GDM1 (cell line): ENCODE data around the gene PPP6R3.
"Not testable (repeated sequence)": the region's sequence is repeated elsewhere in the genome, so short reads cannot be mapped to it uniquely, and the experiment has no call there.

Experiments used
- DNase-seq: peaks from one replicate; lab custom pipeline; 2025; lab: John Stamatoyannopoulos, UW

The PPP6R3 gene

DNA sequence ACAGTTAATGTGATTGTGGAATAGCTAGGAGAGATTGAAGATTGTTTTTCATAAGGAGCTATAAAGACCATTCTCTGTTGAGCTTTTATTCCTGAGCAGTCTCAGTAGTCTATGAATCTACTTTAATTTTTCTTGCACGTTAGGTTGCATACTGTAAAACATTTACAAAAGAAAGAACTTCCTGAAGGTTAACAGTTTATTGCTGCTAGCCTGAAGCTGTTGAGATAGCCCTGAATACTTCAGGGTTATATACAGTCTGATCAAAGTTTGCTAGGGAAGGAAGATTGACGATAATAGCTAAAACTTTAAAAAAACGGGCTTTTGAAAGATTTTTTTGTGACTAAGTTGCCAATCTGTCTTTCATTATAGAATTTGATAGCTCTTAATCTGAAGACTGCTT lies 64.8 kb downstream of the PPP6R3 start:
- DNase-seq = no peak

DNA sequence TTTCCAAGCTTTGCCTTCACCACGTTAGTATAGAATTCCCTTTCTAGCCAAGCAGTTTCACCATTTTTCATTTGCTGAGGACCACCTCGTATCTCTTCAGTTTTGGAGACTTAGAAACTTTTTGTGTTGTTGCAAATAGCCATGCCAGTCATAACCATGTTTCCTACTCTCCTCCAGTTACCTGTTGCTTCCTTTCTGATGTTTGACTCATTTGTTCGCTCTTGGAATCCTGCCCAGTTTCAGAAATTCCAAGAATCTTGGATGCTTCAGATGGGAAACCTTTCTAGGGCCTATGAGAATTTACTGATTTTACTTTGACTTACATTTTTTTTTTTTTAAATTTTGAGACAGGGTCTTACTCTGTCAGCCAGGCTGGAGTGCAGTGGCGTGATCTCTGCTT lies 65.4 kb downstream of the PPP6R3 start:
- DNase-seq = no peak

DNA sequence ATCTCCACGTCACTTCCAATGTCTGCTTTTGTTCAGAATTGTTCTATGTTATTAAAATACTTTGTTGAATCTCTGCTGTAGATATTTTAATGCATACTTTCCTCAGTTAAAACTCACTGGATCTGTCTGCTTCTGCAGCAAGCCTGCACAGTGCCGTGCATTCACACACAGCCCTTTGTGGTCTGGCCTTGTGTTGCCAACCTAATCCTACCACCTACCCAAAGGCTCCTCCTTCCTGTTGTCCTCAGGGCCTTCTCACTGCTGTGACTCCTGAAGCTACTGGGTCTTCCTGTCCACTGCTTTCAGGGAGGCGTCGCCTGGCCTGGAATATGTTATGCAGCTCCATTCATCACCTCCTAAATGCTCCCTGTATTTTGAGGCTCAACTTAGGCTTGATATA lies 67.0 kb downstream of the PPP6R3 start:
- no peak for DNase-seq

DNA sequence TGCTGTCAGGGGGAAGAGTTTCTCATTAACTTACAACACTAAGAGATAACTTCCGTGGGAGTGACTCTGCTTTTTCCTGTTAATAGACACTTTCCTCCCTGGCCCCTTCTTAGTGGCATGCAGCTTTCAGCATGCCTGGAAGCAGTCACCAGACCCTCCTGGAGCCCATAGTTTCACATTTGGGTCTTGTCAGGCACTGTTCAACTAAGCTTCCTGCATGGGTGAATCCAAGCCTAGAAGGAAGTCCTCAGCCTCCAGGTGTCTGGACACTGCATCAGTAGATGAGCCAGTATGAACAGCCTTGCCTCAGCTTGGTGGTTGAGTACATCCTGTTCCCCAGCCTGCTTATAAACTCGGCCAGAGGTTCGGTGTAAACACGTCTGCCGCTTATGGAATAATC lies 68.1 kb downstream of the PPP6R3 start:
- peak; percentile 5 for DNase-seq

DNA sequence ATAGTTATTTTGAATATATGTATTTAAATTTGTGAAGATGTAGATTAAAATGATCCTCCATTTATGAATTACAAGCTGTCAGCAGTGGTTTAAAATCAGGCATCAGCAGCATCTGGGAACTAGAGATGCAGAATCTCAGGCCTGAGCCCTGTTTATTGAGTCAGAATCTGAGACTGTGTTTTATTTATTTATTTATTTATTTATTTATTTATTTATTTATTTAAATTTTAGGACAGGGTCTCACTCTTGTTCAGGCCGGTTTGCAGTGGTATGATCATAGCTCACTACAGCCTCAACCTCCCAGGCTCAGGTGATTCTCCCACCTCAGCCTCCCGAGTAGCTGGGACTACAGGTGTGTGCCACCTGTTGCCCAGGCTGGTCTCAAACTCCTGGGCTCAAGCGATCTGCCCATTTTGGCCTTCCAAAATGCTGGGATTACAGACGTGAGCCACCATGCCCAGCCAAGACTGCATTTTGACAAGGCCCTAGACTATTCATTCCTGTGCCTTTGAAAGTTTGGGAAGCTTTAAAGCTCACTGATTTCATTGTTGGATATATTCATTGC lies 70.7 kb downstream of the PPP6R3 start:
- DNase-seq = no peak

DNA sequence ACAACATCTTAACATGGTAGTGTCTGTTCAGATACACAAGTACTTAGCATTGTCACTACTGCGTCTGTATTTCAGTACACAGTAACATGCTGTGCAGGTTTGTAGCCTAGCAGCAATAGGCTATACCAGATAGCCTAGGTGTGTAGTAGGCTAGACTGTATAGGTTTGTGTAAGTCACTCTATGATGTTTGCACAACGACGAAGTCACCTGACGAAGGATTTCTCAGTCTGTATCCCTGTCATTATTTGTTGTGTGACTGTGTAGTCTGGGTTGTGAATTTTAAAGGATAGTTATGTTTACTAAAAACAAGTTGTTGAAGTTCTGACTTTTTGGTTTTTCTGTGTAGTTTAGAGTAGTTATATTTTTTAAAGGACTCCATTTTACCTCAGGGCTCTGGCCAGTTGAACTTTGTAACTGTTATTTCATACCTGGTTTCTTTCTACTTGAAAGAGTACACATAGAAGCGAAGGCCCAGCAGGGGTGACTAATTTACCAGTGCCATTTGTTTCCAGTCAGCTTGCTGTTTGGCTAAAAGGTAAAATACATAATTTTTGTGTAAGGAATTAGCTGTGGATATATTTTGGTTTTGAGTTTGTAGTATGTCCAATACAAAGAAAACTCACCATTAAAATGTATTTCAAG lies 72.3 kb downstream of the PPP6R3 start:
- no peak for DNase-seq

DNA sequence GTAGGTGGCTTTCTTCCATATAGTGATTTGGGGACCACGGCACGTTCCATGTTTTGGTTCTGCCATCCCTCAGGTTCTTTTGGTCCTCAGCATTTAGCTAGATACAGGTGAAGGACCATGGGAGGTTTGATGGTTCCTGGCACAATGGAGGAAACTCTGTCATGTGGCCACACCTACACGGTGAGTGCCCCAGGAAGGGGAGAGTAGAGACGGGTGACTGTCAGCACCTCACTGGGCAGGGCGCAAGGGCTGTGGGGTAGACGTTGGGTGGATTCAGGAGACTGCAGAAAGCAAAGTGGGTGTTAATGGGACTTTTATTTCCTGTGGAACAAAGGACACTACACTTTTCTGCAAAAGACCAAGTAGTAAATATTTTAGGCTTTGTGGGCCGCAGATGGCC lies 73.4 kb downstream of the PPP6R3 start:
- DNase-seq = no peak

DNA sequence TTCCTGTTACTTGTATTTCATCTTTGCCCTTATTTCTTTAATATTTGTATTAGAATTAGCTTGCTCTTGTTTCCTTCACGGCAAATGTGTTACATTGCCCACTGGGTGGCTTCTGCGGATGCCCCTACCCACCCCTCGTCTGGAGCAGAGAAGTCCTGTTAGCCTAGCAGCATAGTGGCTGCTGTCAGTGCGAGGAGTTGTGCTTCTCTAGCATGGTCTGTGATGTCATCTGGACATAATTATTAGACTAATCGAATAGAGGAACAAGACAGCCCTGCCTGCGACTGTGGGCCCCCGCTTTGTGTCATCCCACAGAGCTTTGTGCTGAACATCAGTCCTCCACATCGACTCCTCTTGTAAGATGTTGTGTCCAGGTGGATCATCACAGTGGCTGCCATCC lies 74.5 kb downstream of the PPP6R3 start:
- no peak for DNase-seq

DNA sequence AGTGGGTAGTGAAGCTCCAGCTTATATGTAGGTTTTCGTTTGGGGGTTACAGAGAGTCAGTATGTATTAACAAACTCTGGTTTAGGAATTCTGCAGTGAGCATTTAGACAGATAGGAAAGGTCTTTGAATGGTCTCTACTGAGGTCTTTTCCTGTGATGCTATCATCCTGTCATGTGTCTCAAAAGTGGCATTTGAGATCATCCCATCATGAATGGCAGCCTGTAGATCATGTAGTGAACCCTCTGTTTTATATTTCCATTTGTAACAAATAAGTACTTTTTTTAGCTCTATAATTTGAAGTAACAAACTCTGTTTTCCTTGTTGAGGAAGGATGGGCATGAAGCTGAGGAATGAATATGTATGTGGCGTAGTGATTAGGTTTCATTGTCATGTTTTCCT lies 76.2 kb downstream of the PPP6R3 start:
- DNase-seq = no peak

DNA sequence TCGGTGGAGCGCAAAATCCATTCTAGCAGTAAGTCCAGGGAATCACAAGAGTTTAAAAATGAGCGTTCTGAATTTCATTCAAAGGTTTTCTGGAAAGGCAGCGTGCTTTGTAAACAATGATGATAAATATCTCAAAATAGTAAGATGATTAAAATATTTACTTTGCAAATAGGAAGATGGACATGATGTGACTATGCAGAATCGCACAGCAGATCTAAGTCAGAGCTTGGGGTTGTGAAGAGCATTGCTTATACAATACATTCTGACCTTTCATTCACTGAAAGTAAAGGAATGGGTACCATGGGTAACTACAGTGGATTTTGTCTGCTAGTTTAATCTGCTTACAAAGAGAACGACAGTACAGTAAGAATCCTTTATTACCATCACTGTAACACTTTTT lies 77.5 kb downstream of the PPP6R3 start:
- DNase-seq = no peak

DNA sequence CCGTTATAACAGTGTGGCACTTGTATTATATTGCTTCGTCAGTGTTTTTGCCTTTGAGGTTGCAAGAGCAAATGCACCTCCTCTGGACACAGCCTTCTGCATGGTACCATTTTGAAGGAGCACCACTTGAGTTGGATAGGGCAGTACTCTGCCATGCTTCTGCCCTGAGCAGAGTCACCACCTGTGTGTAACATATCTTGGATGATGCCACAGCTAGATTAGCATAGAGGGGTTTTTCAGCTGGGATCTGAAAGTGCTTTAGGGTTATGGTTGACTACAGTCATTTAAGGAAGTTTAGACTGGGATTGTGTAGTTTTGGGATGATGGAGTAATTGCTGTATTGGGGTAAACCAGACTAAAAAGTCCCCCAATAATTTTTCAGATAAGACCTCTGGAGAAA lies 78.8 kb downstream of the PPP6R3 start:
- DNase-seq = no peak

DNA sequence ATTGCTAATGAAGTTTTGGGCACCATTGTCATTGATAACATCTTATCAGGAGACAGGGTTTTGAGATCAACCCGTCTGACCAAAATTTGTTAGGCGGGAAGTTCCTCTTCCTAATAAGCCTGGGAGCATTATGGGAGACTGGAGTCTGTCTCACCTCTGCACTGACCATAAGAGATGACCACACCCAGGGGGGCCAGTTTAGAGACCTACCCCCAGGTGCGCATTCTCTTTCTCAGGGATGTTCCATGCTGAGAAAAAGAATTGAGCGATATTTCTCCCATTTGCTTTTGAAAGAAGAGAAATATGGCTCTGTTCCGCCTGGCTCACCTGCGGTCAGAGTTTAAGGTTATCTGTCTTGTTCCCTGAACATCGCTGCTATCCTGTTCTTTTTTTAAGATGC lies 80.0 kb downstream of the PPP6R3 start:
- DNase-seq = not testable (repeated sequence)

DNA sequence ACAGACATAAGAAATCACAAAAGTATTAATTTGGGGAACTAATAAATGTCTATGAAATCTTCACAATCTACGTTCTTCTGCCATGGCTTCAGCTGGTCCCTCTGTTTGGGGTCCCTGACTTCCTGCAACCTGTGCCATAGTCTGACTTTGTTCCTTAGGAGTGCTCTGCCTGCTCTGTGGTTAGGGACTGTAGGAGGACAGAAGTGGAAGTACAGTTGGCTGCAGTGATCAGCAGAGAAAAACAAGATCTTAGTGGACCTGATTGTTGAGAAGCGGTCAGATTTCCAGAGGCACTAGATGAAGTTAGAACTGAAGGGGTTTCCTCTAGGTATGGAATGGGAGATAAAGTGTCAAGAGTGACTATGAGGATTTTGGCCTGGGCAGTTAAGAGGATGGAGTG lies 80.6 kb downstream of the PPP6R3 start:
- DNase-seq = no peak

DNA sequence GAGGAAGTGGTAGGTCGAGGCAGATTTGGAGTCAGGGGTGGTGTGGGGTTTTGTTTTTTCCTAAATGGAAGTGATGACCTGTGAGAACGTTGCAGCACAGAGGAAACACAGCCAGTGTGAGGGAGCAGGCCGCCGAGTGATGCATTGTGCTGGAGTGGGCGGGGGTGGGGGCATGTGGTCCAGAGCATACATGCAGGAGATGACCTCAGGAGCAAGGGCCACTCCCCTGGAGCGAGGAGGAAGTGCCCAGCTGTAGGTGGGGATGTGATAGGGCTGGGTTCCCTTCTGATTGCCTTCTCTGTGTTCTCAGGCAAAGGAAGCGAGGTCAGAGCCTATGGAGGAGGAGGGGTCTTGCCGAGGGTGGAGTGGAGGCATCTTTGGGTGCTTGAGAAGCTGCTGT lies 81.4 kb downstream of the PPP6R3 start:
- DNase-seq = no peak

DNA sequence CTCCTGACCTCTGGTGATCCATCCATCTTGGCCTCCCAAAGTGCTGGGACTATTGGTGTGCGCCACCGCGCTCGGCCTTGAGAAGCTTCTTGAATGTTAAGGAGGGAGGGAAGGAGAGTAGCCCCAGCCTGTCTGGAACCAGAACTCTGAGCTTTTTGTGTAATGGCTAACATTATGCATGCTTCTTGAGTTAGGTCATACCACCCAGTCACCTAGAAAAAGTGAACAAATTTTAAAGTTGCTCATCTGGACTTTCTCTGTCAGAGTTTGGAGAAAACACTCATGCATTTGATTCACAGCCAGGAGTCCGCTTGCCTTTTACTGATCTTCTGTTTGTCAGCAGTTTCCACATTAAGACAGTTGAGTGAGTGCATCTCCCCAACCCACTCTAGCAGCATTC lies 82.1 kb downstream of the PPP6R3 start:
- DNase-seq = no peak

DNA sequence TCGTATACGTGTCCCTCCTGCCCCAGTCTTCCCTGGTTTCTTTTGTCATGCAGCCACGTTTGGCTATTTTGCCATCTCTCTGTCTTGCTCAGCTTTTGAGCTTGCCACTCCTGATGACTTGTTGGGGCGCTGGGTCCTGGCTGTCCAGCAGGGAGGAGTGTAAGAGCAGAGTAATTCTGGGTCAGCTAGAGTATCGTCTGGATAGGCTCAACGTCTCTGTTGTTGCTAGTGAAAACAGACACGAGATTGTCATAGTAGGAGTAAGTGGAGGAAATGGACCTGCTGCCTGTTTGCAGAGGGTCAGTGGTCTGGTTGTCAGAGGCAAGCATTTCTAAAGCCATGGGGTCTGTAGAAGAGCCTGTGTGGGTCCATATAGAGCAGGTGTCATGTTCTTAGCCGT lies 83.0 kb downstream of the PPP6R3 start:
- no peak for DNase-seq

DNA sequence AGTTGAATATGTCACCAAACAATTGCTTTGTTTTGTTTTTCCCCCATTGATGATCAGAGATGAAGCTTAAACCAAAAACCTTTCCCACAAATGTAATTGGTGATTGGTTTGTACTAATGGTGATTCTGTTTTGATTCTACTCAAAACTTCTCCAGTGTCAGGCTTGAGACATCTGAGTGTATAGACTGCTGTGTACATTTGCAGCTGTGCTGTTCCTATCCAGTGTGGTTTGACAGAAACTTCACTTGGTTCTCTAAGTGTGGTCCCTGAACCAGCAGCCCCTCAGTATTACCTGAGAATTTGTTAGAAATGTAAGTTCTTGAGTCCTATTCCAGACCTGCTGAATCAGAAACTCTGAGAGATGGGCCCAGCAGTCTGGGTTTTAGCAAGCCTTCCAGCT lies 84.8 kb downstream of the PPP6R3 start:
- DNase-seq = no peak

DNA sequence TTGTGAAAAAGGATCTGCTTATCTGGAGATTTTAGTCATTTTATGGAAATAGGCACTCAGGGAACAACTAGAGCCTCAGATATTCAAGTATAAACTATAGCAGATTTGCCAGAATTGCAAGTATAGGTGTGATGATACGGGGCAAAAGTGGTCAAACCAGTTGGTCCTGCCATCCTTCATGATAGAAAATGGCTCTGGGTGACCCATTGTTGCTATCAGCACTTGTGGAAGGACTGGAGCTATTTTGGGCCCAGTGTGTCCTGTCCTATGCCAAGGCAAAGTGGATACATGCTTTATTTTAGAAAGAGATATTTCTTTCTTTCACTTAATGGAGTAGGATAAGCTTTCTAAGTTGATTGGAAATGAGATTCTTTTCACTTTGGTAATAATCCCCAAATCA lies 85.2 kb downstream of the PPP6R3 start:
- DNase-seq = no peak

DNA sequence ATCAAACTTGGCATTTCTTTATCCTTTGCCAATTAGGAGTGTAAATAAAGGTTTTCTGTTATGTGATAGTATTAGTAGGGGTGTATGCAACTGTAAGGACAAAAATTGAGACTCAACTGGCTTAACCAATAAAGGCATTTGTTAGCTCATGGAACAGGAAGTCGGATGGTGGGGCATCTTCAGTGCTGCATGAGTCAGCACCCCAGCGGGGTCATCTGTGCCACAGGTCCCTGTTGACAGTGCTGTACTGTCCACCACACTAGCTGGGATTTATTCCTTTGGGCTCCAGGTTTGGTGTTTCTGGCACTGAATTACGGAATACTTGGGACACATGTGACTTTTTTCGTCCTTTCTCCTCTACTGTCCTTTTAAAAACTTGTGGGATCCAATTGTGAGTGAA lies 86.0 kb downstream of the PPP6R3 start:
- DNase-seq = no peak

DNA sequence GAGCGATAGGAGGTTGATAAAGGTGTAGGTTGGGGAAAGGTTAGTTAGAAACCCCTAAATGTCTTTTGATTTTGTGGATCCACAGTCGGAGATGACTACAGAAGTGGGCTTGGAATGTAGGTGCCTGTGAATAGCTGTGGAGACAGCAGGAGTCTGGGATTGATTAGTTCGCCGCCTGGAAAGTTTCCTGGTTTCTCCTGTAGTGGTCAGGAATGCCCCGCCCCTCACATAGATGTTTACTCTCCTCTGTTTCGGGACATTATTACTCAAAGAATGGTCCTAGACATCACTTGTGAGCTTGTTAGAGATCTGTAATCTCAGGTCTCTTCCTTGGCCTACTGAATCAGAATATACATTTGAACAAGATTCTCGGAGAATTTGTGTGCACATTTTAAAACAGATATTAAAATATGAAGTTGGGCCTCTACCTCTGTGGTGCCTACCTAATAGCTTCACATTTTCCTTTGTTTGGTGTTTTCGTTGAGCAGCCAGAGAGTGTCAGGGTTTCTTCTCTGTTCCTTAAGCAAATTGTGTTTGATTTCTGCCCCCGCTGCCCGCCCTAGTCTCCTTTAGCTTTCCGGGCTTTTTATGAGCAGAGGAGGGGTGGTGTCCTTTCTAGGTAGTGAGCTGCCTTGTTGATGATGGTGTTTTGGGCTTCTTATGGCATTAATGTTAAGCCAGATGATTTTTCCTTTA lies 89.4 kb downstream of the PPP6R3 start:
- no peak for DNase-seq

DNA sequence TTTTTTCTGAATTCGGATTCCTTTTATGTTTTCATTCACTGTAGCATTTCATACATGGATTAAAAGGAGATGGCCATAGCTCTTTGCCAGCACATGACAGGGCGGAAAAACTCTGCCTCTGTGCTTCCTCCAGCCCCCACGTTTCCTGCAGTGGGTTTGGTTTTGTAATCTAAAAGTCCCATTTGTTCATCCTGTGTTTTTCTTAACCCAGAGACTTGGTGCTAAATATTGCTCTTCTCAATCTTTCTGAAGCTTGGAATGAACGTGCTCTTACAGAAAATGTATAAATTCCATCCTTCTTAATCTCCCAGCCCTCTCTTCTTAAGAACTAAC lies 89.9 kb downstream of the PPP6R3 start:
- DNase-seq = peak; percentile 66

DNA sequence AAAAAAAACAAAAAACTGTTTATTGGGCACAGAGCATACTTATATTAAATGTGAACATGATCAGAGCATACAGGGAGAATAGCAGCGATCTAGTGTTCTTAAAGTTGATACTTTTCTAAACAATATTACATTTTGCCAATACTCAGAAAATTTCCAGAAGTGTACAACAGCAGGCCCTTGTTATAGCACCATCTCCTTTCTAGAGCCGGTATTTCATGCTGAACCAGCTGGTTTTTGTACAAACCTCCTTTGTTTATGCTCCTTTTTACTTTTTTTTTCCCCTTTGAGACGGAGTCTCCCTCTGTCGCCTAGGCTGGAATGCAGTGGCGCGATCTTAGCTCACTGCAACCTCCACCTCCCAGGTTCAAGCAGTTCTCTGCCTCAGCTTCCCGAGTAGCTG lies 90.7 kb downstream of the PPP6R3 start:
- no peak for DNase-seq

DNA sequence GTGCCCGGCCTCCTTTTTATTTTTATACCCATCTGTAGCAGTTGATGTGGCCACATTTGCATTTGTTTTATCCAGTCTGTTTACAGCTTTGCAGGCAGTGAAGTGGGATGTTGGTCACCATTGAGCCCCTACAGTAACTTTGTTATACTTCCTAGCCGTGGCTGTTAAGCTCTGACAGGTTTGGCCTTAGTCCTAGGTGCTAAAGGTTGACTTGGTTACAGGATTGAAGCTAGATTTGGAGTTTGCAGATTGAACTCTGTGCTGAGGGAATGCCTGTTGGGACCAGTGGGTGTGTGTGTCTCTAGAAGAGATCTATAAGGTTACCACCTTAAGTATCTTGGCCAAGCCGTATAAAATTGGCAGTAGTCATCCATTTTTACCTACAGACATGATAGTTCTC lies 91.2 kb downstream of the PPP6R3 start:
- no peak for DNase-seq

DNA sequence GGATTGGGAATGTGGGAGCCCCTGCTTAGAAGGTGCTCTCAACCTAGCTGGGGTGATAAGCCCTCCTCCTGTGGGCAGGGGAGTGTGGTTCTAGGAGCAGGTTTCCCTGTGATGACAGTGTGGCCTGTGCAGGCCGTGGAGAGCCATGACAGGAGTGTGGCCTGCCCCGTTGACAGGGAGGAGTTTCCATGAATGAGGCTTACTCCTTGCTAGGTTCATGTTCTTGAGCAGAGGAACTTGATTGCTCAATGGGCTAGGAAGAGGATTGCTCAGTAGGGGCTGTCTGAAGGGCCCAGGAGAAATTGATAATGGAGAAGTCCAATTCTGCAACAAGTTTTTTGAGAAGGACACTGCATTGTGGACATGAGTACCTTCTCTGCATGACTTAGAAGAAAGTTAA lies 92.0 kb downstream of the PPP6R3 start:
- DNase-seq = no peak
